HG02623 (cell line): ENCODE measurements around the gene CDK5R2.

Experiments used
- ATAC-seq: cut with Tn5 transposase; IDR thresholded peaks from one replicate; pipeline ENCODE4 v1.9.1; 2021; ENCODE audit warnings: moderate library complexity; ENCODE audit not compliant: unreplicated experiment

Gene CDK5R2

DNA sequence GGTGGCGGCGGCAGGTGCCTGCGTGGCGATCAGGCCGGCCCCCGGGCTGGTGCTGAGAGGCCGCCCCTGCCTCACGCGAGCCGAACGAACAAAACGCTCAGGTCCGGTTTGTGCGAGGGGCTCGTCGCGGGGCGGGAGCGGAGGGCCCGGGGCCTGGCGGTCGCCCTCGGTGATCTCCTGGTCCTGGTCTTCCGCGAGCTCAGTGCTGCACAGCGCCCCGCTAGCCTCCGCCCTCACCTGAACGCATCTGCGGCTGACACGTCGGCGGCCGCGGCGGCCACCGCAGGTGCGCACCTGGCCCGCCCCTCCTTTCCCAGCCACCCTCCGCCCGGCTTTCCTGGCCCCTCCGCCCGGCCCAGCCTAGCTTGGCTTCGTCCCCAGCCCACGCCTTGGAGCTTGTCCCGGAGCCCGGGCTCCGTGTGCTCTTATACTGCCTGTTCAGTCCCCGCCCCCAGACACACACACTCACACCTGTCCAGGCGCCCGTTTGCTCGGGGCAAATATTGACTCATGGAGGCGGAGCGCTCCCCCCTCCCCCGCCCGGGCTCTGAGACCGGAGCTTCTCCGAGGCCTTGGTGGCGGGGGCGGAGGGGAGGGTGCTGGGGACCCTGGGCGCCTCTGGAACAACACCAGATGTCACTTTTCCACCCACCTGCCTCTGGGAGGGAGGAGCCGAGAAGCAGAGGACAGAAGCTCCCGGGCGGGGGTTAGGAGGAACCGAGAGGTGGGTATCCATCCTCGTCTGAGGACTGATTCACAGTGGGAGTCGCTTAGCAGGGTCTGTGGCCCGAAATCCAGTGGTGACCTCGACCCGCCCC lies 42.3 kb downstream of the CDK5R2 start:
- no peak for ATAC-seq

- no peak for ATAC-seq
Observed at GRCh38 chr2:219002395-219003266, 43.2 kb downstream of the CDK5R2 start.

DNA sequence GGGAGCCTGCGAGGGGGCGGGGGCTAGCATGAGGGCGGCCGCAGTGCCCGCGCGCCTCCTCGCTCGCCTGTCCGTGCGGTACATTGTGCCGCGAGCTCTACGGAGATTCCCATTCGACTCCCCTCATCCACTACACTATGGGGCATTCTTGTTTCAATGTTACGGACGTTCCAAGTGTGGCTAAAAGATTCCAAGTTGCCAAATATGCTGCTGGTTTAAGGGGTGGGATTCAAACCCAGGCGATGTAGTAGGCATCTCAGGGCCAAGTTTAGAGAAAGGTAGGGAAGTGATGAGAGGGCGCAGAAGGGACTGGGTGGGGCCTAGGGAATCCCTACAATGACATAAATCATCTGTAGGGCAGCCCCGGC lies 43.8 kb downstream of the CDK5R2 start:
- ATAC-seq: no peak

GRCh38 chr2:219003979-219004378 lies 44.5 kb downstream of the CDK5R2 start:
- no peak for ATAC-seq

DNA sequence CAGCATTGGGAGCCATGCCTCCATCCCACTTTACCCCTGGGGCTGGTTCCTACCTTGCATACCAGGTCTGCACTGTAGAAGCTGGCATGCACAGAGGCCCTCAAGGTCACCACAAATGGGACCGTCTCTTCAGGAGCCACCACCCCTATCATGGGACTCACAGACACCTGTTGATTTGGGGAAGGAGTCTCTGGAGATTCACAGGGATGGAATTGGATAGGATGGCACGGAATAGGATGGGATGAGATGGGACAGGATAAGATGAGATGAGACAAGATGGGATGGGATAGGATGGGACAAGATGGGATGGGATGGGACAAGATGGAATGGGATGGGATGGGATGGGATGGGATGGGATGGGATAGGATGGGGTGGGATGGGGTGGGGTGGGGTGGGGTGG lies 49.8 kb downstream of the CDK5R2 start:
- ATAC-seq: no peak

DNA sequence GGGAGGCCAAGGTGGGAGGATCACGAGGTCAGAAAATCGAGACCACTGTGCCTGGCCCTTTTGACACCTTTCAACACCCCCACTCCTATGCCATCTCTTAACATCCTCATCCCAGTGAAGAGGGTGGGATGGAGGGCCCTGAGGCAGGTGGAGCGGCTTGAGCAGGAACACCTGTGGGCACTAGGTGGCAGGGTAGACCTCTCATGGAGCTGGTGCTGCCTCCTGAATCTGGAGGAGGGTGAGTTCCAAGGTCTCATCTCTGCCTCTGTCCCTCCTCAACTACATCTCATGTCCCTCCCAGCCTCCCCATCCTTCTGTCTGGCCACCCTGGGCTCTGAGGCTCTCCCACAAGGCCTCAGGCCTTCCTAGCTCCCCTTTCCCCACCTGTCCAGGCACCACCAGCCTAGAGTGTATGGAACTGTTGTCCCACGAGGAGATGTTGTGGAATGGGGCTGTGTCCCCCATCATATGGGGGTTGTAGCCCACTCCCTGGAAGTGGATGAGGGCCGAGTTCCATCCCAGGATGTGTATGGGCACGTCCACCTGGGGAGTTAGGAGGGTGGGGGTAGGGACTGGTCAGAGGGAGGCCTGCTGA lies 50.8 kb downstream of the CDK5R2 start:
- ATAC-seq: no peak

GRCh38 chr2:219010873-219011272 lies 51.4 kb downstream of the CDK5R2 start:
- ATAC-seq: no peak
